Mucosa of descending colon (tissue), 3 donors: Measurements from ENCODE around the gene TESK2. TPM values are rescaled to one million over a fixed set of nuclear protein-coding genes. Genes with fewer than 3 reads are reported as not detected.

Experiments used
- ATAC-seq: fragments of 200-7000 bp; cut with Tn5 transposase; one replicate; pipeline ENCODE4 v1.9.1; 2020; ENCODE audit warnings: mild to moderate bottlenecking, moderate library complexity
- DNase-seq, 3 donors: peaks; one replicate each; pipeline ENCODE4 v3.0.0-alpha.2; 2020
- H3K36me3 ChIP-seq: fragments of 200-600 bp; one replicate; pipeline ENCODE4 v1.8.0; 2021; ENCODE audit warnings: low read depth, mild to moderate bottlenecking
- H3K4me1 ChIP-seq: fragments of 200-600 bp; one replicate; pipeline ENCODE4 v1.8.0; 2021; ENCODE audit warnings: low read depth, mild to moderate bottlenecking
- H3K4me3 ChIP-seq: fragments of 200-600 bp; one replicate; pipeline ENCODE4 v1.8.0; 2021; ENCODE audit warnings: mild to moderate bottlenecking
- H3K9me3 ChIP-seq: fragments of 200-600 bp; one replicate; pipeline ENCODE4 v1.8.0; 2021; ENCODE audit warnings: mild to moderate bottlenecking
- intact Hi-C, 2 donors: fragments of 100-400 bp; cut with DNase I in 1 of 2; cut with micrococcal nuclease in 1 of 2; formaldehyde crosslinking; loops; one replicate each; pipeline versions ENCODE4 v1.11.0 to v1.11.1; 2022; cut with DNase I, micrococcal nuclease
- total RNA-seq, 3 donors: library from RNA; stranded (reverse); fragmentation: NEBNext Ultra II Directional in 2 of 3; extraction: Animal tissue kit (Norgen Biotek cat#: 25700) in 2 of 3; gene quantifications; one replicate each; pipeline versions ENCODE4 v1.2.1 to v1.2.4, GENCODE V29; 2021 to 2023
- TF ChIP-seq, protein P1 (sequence below): fragments of 200-600 bp; IDR thresholded peaks from one replicate; pipeline ENCODE4 v1.8.0; 2022; ENCODE audit warnings: antibody characterized with exemption, mild to moderate bottlenecking
- donor health status: DM: no; HTN: no; CAD: no; lungs with moderate emphysema.
- donor health status: DM: no; HTN: no; CAD: no.
- donor health status: DM: no; HTN: yes; CAD: no.

TESK2 gene
- total RNA-seq, 3 donors from 2014 or later = 10.7 to 19.9 (median 10.8) TPM

GRCh38 chr1:45510972-45511527, 20.1 kb upstream of the TESK2 start:
- no peak for DNase-seq

GRCh38 chr1:45510036-45510971, 19.3 kb upstream of the TESK2 start:
- H3K36me3 ChIP-seq = peaks cover 15% of the 10 kb centered on the region
- H3K9me3 ChIP-seq = no peaks in the 10 kb centered on the region
- no peak overlapping the region for H3K4me3 ChIP-seq
- intact Hi-C loops = loop anchor here in 1 of 2 donors (5.0 kb wide), 1 partner anchor 62 kb away; no protein-coding TSS in a partner anchor
- H3K4me1 ChIP-seq = no peaks in the 10 kb centered on the region
- DNase-seq (no peak), ATAC-seq (no peak)
- TF ChIP-seq, protein P1, sequence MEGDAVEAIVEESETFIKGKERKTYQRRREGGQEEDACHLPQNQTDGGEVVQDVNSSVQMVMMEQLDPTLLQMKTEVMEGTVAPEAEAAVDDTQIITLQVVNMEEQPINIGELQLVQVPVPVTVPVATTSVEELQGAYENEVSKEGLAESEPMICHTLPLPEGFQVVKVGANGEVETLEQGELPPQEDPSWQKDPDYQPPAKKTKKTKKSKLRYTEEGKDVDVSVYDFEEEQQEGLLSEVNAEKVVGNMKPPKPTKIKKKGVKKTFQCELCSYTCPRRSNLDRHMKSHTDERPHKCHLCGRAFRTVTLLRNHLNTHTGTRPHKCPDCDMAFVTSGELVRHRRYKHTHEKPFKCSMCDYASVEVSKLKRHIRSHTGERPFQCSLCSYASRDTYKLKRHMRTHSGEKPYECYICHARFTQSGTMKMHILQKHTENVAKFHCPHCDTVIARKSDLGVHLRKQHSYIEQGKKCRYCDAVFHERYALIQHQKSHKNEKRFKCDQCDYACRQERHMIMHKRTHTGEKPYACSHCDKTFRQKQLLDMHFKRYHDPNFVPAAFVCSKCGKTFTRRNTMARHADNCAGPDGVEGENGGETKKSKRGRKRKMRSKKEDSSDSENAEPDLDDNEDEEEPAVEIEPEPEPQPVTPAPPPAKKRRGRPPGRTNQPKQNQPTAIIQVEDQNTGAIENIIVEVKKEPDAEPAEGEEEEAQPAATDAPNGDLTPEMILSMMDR = no peak

More at GRCh38 chr1:45510972-45511527, 20.1 kb upstream of the TESK2 start:
- Histone ChIP-seq H3K9me3 (no peaks in the 10 kb centered on the region), H3K4me3 (no peak overlapping the region), H3K4me1 (peaks cover 3% of the 10 kb centered on the region), H3K36me3 (peaks cover 15% of the 10 kb centered on the region)
- intact Hi-C loops = loop anchor here in 1 of 2 donors (5.0 kb wide), 1 partner anchor 61 kb away; no protein-coding TSS in a partner anchor
- TF ChIP-seq, protein P1 = no peak
- ATAC-seq = no peak

- intact Hi-C loops = no loop called here
- DNase-seq (no peak), ATAC-seq (peak; percentile 9)
- TF ChIP-seq, protein P1 = no peak
- Histone ChIP-seq H3K9me3 (no peaks in the 10 kb centered on the region), H3K36me3 (peaks cover 12% of the 10 kb centered on the region), H3K4me1 (no peaks in the 10 kb centered on the region), H3K4me3 (no peak overlapping the region)
These were observed 17.6 kb upstream of the TESK2 start for GRCh38 chr1:45508295-45509151.

DNA sequence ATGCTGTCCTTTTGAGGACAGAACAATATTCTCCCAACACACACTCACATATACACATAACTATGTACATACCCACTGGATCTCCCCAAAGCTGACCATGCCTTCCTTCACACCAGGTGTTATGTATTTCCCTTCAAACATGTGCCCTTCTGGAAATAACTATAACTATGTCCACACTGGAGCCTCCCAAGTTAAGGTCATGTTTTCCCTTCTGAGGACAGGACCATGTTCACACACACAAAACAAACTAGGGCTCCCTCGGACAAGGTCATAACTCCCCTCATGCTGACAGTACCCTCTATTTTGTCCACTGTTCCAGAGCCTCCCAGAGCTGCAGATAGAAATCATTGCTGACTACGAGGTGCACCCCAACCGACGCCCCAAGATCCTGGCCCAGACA, 16.9 kb upstream of the TESK2 start:
- Histone ChIP-seq H3K9me3 (no peaks in the 10 kb centered on the region), H3K4me3 (no peak overlapping the region), H3K4me1 (no peaks in the 10 kb centered on the region), H3K36me3 (peaks cover 12% of the 10 kb centered on the region)
- DNase-seq (no peak), ATAC-seq (no peak)
- intact Hi-C loops = no loop called here
- TF ChIP-seq, protein P1 = no peak

DNA sequence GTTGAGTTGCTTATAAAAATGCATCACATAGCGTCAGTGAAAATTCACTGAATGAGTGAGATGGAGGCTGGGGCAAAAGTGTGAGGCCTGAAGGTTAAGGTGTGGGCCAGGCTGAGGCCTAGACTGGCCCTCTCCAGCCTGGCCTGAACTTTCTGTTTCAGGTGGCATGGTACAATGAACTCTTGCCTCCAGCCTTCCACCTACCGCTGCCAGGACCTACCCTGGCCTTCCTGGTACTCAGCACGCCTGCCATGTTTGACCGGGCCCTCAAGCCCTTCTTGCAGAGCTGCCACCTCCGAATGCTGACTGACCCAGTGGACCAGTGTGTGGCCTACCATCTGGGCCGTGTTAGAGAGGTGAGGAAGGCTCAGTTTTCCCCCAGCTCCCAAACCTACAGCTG, 16.2 kb upstream of the TESK2 start:
- Histone ChIP-seq H3K4me1 (no peaks in the 10 kb centered on the region), H3K9me3 (no peaks in the 10 kb centered on the region), H3K36me3 (peaks cover 12% of the 10 kb centered on the region), H3K4me3 (no peak overlapping the region)
- DNase-seq = no peak
- TF ChIP-seq, protein P1 = no peak
- intact Hi-C loops = no loop called here
- peak; percentile 14 for ATAC-seq
